ENCODE data around the gene TRMT2B. TPM values are rescaled to one million over a fixed set of nuclear protein-coding genes. Genes with fewer than 3 reads are reported as not detected.
"Not testable (repeated sequence)": the region's sequence is repeated elsewhere in the genome, so short reads cannot be mapped to it uniquely, and the experiment has no call there.

TRMT2B gene
- total RNA-seq, 1 donor from 2014 or later, result 4.5 TPM

GRCh38 chrX:100995469-100995868 lies 56.4 kb downstream of the TRMT2B start:
- Histone ChIP-seq H3K27me3 (no peaks in the 10 kb centered on the region), H3K4me1 (no peaks in the 10 kb centered on the region), H3K9me3 (no peaks in the 10 kb centered on the region), H3K27ac (no peak overlapping the region), H3K36me3 (no peaks in the 10 kb centered on the region), H3K4me3 (no peak overlapping the region)
- TF ChIP-seq, protein P1, sequence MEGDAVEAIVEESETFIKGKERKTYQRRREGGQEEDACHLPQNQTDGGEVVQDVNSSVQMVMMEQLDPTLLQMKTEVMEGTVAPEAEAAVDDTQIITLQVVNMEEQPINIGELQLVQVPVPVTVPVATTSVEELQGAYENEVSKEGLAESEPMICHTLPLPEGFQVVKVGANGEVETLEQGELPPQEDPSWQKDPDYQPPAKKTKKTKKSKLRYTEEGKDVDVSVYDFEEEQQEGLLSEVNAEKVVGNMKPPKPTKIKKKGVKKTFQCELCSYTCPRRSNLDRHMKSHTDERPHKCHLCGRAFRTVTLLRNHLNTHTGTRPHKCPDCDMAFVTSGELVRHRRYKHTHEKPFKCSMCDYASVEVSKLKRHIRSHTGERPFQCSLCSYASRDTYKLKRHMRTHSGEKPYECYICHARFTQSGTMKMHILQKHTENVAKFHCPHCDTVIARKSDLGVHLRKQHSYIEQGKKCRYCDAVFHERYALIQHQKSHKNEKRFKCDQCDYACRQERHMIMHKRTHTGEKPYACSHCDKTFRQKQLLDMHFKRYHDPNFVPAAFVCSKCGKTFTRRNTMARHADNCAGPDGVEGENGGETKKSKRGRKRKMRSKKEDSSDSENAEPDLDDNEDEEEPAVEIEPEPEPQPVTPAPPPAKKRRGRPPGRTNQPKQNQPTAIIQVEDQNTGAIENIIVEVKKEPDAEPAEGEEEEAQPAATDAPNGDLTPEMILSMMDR (IDR thresholded peaks at IDR 0.05), result no peak
- intact Hi-C loops (cut with DNase I), result no loop called here
- DNase-seq (ENCODE audit: low spot score in 2 of 2), result no peak

DNA sequence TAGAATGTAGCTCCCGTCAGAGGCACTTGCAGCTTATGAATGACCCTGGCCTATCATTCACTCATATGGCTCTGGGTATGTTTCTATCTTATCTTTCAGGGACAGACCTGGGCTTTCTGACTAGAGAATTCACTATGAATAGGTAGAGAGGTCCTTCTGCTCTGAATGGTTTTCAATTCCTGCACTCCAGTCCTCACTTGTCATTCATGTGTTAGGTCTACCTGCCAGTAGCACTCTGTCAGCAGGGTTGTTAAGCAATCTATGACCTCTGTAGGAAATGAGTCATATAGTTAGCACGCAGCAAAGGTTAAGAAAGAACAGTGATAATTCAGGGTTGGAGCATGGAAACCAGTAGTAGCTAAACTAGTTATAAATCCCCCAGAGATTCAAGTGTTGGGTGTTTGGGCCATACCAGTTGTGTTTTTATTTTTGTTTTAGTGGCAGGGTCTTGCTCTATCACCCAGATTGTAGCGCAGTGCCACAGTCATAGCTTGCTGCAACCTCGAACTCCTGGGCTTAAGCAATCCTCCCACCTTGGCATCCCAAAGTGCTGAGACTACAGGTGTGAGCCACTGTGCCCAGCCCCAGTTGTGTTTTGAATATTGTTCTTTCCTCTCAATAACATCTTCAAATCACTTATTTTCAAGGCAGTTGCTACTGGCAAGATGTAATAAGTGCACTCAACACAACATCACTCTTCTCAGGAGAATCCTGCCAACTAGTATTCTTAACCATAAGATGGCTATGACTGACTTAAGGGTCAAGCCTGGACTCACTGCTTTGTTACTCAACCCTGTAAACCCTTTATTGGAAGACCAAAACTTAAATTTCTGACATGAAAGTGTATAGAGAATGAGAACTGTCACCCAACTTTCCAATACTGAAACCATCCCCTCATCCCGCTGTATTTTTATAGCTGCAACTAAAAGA lies 57.3 kb downstream of the TRMT2B start:
- Histone ChIP-seq H3K4me1 (no peaks in the 10 kb centered on the region), H3K4me3 (no peak overlapping the region), H3K27ac (no peak overlapping the region), H3K27me3 (no peaks in the 10 kb centered on the region), H3K9me3 (no peaks in the 10 kb centered on the region), H3K36me3 (no peaks in the 10 kb centered on the region)
- intact Hi-C loops (cut with DNase I), result no loop called here
- DNase-seq (ENCODE audit: low spot score in 2 of 2), result no peak
- TF ChIP-seq, protein P1 (IDR thresholded peaks at IDR 0.05), result no peak

- no peak overlapping the region for H3K27ac ChIP-seq
- no peaks in the 10 kb centered on the region for H3K27me3 ChIP-seq
- intact Hi-C loops (cut with DNase I), result no loop called here
- no peak overlapping the region for H3K4me3 ChIP-seq
- H3K9me3 ChIP-seq, result no peaks in the 10 kb centered on the region
- no peaks in the 10 kb centered on the region for H3K36me3 ChIP-seq
- TF ChIP-seq, protein P1 (IDR thresholded peaks at IDR 0.05), result no peak
- no peaks in the 10 kb centered on the region for H3K4me1 ChIP-seq
- no peak for DNase-seq (ENCODE audit: low spot score in 2 of 2)
These were observed 61.8 kb downstream of the TRMT2B start for GRCh38 chrX:100990139-100990538.

GRCh38 chrX:100984818-100985217 lies 67.1 kb downstream of the TRMT2B start:
- intact Hi-C loops (cut with DNase I), result no loop called here
- H3K27ac ChIP-seq, result no peak overlapping the region
- no peaks in the 10 kb centered on the region for H3K4me1 ChIP-seq
- H3K9me3 ChIP-seq, result no peaks in the 10 kb centered on the region
- H3K36me3 ChIP-seq, result no peaks in the 10 kb centered on the region
- no peak overlapping the region for H3K4me3 ChIP-seq
- H3K27me3 ChIP-seq, result no peaks in the 10 kb centered on the region
- DNase-seq (ENCODE audit: low spot score in 2 of 2), result no peak
- TF ChIP-seq, protein P1 (IDR thresholded peaks at IDR 0.05), result no peak

- H3K4me1 ChIP-seq; H3K27me3 ChIP-seq; intact Hi-C loops (cut with DNase I); H3K4me3 ChIP-seq; DNase-seq (ENCODE audit: low spot score in 2 of 2); H3K36me3 ChIP-seq; H3K9me3 ChIP-seq: not testable (repeated sequence)
- H3K27ac ChIP-seq, result peak overlapping the region in 1 of 2 donors; percentile 13
These were observed 70.4 kb downstream of the TRMT2B start for GRCh38 chrX:100981498-100981845.

GRCh38 chrX:100980608-100981497 lies 71.1 kb downstream of the TRMT2B start:
- no peaks in the 10 kb centered on the region for H3K4me1 ChIP-seq
- H3K9me3 ChIP-seq, result no peaks in the 10 kb centered on the region
- H3K4me3 ChIP-seq, result no peak overlapping the region
- H3K27me3 ChIP-seq, result no peaks in the 10 kb centered on the region
- H3K27ac ChIP-seq, result peak overlapping the region in 1 of 2 donors; percentile 13
- TF ChIP-seq, protein P1 (IDR thresholded peaks at IDR 0.05), result no peak
- DNase-seq (ENCODE audit: low spot score in 2 of 2), result peak in 1 of 2 donors; percentile 68
- no peaks in the 10 kb centered on the region for H3K36me3 ChIP-seq
- intact Hi-C loops (cut with DNase I), result no loop called here

Measured in ascending aorta (tissue), 2 donors.